GM12801 (cell line): ENCODE results near the gene TAX1BP3.

ENCODE experiments used
- TF ChIP-seq, protein P1 (sequence below): IDR thresholded peaks from one replicate; pipeline ENCODE4 v1.5.1; 2011; ENCODE audit warnings: control low read depth; ENCODE audit not compliant: insufficient read length; ENCODE audit errors: extremely low read depth

Gene TAX1BP3, protein sequence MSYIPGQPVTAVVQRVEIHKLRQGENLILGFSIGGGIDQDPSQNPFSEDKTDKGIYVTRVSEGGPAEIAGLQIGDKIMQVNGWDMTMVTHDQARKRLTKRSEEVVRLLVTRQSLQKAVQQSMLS

DNA sequence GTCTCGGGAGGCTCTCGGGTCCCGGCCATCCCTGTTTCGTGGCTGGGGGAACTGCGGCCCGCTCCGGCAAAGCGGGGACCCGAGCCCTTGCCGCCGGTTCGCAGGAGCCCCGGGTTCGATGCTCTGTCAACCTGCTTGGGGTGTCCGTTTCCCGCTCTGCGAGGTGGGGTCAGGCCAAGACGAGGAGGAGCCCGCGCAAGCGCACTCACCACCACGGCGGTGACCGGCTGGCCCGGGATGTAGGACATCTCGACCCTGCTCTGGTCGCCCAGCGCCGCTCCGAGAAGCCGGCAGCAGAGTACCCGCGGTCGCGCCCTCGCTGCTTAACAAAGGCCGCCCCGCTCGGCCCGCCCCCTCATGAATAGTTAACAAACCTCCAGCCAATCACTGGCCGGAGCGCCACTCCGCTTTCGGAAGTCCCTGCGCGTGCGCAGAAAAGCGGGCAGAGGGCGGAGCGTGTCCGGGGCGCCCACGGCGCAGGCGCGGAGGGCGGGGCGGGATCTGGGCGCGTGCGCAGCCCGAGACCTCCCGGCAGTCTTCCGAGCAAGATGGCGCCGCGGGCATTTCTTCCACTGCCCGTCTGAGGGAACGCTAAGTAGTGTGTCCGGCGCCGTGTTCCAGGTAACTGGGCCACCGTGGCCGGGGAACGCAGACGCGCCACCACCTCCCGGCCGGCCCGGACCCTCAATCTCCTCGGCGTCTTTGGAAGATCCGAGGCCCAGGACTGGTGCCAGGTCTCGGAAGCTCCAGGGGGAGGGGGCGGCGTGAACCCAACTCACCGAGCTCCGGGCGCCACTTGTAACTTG is at the start of gene TAX1BP3, which contains the start of gene EMC6:
TAX1BP3 (minus strand) TSS at position 300 of the 806 bp plus-strand sequence; CDS start at position 248, 52 bp downstream.
EMC6 (plus strand) TSS at position 534 of the 806 bp plus-strand sequence. CDS start 335 bp downstream, outside the sequence.
- TF ChIP-seq, protein P1, sequence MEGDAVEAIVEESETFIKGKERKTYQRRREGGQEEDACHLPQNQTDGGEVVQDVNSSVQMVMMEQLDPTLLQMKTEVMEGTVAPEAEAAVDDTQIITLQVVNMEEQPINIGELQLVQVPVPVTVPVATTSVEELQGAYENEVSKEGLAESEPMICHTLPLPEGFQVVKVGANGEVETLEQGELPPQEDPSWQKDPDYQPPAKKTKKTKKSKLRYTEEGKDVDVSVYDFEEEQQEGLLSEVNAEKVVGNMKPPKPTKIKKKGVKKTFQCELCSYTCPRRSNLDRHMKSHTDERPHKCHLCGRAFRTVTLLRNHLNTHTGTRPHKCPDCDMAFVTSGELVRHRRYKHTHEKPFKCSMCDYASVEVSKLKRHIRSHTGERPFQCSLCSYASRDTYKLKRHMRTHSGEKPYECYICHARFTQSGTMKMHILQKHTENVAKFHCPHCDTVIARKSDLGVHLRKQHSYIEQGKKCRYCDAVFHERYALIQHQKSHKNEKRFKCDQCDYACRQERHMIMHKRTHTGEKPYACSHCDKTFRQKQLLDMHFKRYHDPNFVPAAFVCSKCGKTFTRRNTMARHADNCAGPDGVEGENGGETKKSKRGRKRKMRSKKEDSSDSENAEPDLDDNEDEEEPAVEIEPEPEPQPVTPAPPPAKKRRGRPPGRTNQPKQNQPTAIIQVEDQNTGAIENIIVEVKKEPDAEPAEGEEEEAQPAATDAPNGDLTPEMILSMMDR, result no peak

DNA sequence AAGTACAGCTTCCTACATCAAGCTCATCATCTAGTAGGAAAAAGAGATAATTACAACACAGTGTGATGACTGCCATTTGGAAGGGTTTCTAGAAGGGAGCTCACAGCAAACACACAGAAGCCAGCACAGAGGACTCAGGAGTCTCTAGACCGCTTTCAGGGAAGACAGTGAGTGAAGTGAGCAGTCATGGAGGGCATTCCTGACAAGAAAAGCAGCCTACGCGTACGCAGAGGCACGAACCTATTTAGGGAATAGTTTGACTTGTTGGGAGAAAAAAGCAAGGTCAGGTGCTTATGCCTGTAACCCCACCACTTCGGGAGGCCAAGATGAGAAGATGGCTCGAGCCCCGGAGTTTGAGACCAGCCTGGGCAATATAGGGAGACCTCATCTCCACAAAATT is 46.9 kb upstream of the TAX1BP3 start:
- TF ChIP-seq, protein P1, result no peak

- TF ChIP-seq, protein P1, result no peak
Measured at GRCh38 chr17:3712811-3713463, 44.6 kb upstream of the TAX1BP3 start.

DNA sequence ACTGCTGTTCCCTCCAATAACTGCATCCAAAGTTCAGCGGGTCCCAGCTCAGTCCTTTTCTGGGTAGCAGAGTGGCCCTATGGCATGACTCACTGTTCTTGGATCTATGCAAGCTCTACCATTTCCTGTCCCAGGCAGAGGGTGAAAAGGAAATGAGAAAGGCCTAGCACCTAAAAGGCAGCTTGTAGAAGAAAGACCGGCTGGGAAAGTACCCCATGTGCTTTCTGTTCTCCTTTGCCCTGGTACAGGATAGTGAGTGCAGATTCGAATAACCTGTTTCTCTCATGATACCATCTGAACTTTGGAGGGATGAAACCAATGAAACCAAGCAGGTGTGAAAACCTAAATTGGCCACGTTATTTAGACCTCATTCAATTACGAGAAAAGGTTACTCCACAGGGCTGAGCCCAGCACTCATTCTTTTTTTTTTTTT is 42.6 kb upstream of the TAX1BP3 start:
- TF ChIP-seq, protein P1, result no peak

DNA sequence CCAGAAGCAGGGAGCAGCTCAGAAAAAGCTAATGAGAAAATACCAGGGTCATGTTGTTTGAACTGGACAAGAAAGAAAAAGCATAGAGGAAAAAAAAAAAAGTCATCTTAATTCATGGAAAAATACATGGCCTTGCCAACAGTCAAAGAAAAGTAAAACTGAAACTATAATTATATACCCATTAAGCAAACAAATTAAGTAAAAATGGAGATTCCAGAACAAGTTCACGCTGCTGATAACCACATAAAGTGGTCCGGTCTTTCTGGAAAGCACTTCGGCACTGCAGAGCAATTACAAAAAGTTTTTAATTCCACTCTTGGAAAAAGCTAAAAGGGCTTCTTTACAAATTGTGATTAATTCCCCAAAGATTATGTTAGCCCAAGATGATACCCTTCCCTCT is 40.0 kb upstream of the TAX1BP3 start:
- TF ChIP-seq, protein P1, result no peak

GRCh38 chr17:3704931-3705717 is 36.7 kb upstream of the TAX1BP3 start:
- TF ChIP-seq, protein P1, result no peak

GRCh38 chr17:3699951-3700350 is 31.6 kb upstream of the TAX1BP3 start:
- TF ChIP-seq, protein P1, result no peak
